GM10266 (cell line): ENCODE data around the gene CDY1B.
"Not testable (repeated sequence)": the region's sequence is repeated elsewhere in the genome, so short reads cannot be mapped to it uniquely, and the experiment has no call there.

Experiments used
- DNase-seq: peaks from one replicate; pipeline ENCODE4 v3.0.0; 2012; ENCODE audit errors: extremely low spot score

The CDY1B gene

GRCh38 chrY:24047919-24048318 lies at the start of gene CDY1B:
TSS of gene CDY1B (minus strand) at chrY:24048019. CDS start at chrY:24047688, 331 bp downstream.
- DNase-seq = not testable (repeated sequence)

GRCh38 chrY:24049525-24049924 lies 1.7 kb upstream of the CDY1B start:
- not testable (repeated sequence) for DNase-seq

GRCh38 chrY:24043209-24043608 lies 4.6 kb downstream of the CDY1B start:
- not testable (repeated sequence) for DNase-seq

GRCh38 chrY:24039008-24039718 lies 8.7 kb downstream of the CDY1B start:
- DNase-seq = not testable (repeated sequence)

GRCh38 chrY:24026212-24027103 lies 21.4 kb downstream of the CDY1B start:
- DNase-seq = not testable (repeated sequence)
